H1 (cell line): Measurements from ENCODE around the gene HMX1. TPM values are rescaled to one million over a fixed set of nuclear protein-coding genes. Genes with fewer than 3 reads are reported as not detected.

Experiments
- CHD2 ChIP-seq: IDR thresholded peaks from 2 replicates; pipeline ENCODE4 v1.6.1; 2012; ENCODE audit warnings: low read length, improper control_type of control experiment
- E2F6 ChIP-seq: IDR thresholded peaks from 2 replicates; pipeline ENCODE4 v1.6.1; 2012; ENCODE audit warnings: inconsistent platforms
- RBBP5 ChIP-seq: IDR thresholded peaks from 2 replicates; pipeline ENCODE4 v1.7.1; 2012; ENCODE audit warnings: low read depth, mild to moderate bottlenecking, inconsistent platforms, low read length, moderate library complexity, borderline replicate concordance
- RFX5 ChIP-seq: IDR thresholded peaks from 2 replicates; pipeline ENCODE4 v1.6.1; 2011; ENCODE audit warnings: low read depth, low read length, improper control_type of control experiment, borderline replicate concordance
- polyA plus RNA-seq, 7 experiments: library from polyadenylated mRNA; depleted of rRNA in 3 of 7; stranded (reverse) in 5 of 7; unstranded in 2 of 7; fragments of >200 nt in 5 of 7; fragments of 200-250 nt in 2 of 7; gene quantifications; 1 replicate in 5 of 7; 2 replicates in 1 of 7; 4 replicates in 1 of 7; pipeline versions ENCODE4 v1.2.1 to v1.2.3, GENCODE V29; 2011 to 2013; ENCODE audit warnings: missing spikeins in 2 of 7, mixed read lengths in 2 of 7
- total RNA-seq: library from RNA; stranded (reverse); fragmentation: NEBNext Ultra II Directional; extraction: Animal tissue kit (Norgen Biotek cat#: 25700); gene quantifications from 2 replicates; pipeline ENCODE4 v1.2.1, GENCODE V29; 2021

Gene HMX1
- total and polyA plus RNA-seq, 2 of the 8 experiments (the other 6 are each of a cell fraction or from before 2014, with no cell fraction given) = 0.26 TPM; not detected in 1

GRCh38 chr4:8879574-8879973, 7.9 kb upstream of the HMX1 start (continued):
- TF ChIP-seq RBBP5 = no peak
- TF ChIP-seq RFX5 = no peak
- no peak for TF ChIP-seq CHD2
- TF ChIP-seq E2F6 = no peak
- TF ChIP-seq, all 59 proteins: peak for 0
